Left ventricle myocardium inferior (tissue), 1 donor: ENCODE measurements around the gene ZNF497. TPM values are rescaled to one million over a fixed set of nuclear protein-coding genes. Genes with fewer than 3 reads are reported as not detected.

ENCODE experiments used
- DNase-seq: peaks from one replicate; pipeline ENCODE4 v3.0.0-alpha.2; 2020
- H3K27ac ChIP-seq: fragments of 200-600 bp; replicated peaks from 2 replicates; pipeline ENCODE4 v1.8.0; 2021
- H3K27me3 ChIP-seq: fragments of 200-600 bp; 2 replicates; pipeline ENCODE4 v1.8.0; 2021; ENCODE audit warnings: low read depth
- H3K36me3 ChIP-seq: fragments of 200-600 bp; 2 replicates; pipeline ENCODE4 v1.8.0; 2021
- H3K4me1 ChIP-seq: fragments of 200-600 bp; 2 replicates; pipeline ENCODE4 v1.8.0; 2021
- H3K4me3 ChIP-seq: fragments of 200-600 bp; 2 replicates; pipeline ENCODE4 v1.8.0; 2021; ENCODE audit warnings: mild to moderate bottlenecking, moderate library complexity
- H3K9me3 ChIP-seq: fragments of 200-600 bp; replicated peaks from 2 replicates; pipeline ENCODE4 v1.8.0; 2021
- intact Hi-C: fragments of 100-400 bp; cut with micrococcal nuclease; formaldehyde crosslinking; loops from one replicate; pipeline ENCODE4 v1.11.0; 2022
- total RNA-seq: library from RNA; stranded (reverse); fragmentation: NEBNext Ultra II Directional; extraction: Animal tissue kit (Norgen Biotek cat#: 25700); gene quantifications from one replicate; pipeline ENCODE4 v1.2.1, GENCODE V29; 2021
- TF ChIP-seq, protein P1 (sequence below): fragments of 200-600 bp; IDR thresholded peaks from 2 replicates; pipeline ENCODE4 v1.8.0; 2021; ENCODE audit warnings: antibody characterized with exemption, mild to moderate bottlenecking, borderline replicate concordance
- donor health status: DM: no; HTN: yes; CAD: no; lungs with severe emphysema.

ZNF497 gene
- total RNA-seq, 1 donor from 2014 or later = 0.41 TPM

GRCh38 chr19:58346961-58347929, 15.3 kb downstream of the ZNF497 start:
- intact Hi-C loops = no loop called here
- H3K4me1 ChIP-seq = peaks cover 36% of the 10 kb centered on the region
- peaks cover 80% of the 10 kb centered on the region for H3K27me3 ChIP-seq
- TF ChIP-seq, protein P1, sequence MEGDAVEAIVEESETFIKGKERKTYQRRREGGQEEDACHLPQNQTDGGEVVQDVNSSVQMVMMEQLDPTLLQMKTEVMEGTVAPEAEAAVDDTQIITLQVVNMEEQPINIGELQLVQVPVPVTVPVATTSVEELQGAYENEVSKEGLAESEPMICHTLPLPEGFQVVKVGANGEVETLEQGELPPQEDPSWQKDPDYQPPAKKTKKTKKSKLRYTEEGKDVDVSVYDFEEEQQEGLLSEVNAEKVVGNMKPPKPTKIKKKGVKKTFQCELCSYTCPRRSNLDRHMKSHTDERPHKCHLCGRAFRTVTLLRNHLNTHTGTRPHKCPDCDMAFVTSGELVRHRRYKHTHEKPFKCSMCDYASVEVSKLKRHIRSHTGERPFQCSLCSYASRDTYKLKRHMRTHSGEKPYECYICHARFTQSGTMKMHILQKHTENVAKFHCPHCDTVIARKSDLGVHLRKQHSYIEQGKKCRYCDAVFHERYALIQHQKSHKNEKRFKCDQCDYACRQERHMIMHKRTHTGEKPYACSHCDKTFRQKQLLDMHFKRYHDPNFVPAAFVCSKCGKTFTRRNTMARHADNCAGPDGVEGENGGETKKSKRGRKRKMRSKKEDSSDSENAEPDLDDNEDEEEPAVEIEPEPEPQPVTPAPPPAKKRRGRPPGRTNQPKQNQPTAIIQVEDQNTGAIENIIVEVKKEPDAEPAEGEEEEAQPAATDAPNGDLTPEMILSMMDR = no peak
- peak; percentile 60 for DNase-seq
- no peaks in the 10 kb centered on the region for H3K9me3 ChIP-seq
- peak overlapping the region; percentile 75 for H3K27ac ChIP-seq
- H3K36me3 ChIP-seq = no peaks in the 10 kb centered on the region
- H3K4me3 ChIP-seq = peak overlapping the region; percentile 72

- H3K27me3 ChIP-seq = peaks cover 63% of the 10 kb centered on the region
- no peak for DNase-seq
- TF ChIP-seq, protein P1 = no peak
- peaks cover 30% of the 10 kb centered on the region for H3K4me1 ChIP-seq
- no peaks in the 10 kb centered on the region for H3K36me3 ChIP-seq
- no peaks in the 10 kb centered on the region for H3K9me3 ChIP-seq
- H3K27ac ChIP-seq = no peak overlapping the region
- intact Hi-C loops = no loop called here
- no peak overlapping the region for H3K4me3 ChIP-seq
Measured at GRCh38 chr19:58345558-58345957, 17.0 kb downstream of the ZNF497 start.

DNA sequence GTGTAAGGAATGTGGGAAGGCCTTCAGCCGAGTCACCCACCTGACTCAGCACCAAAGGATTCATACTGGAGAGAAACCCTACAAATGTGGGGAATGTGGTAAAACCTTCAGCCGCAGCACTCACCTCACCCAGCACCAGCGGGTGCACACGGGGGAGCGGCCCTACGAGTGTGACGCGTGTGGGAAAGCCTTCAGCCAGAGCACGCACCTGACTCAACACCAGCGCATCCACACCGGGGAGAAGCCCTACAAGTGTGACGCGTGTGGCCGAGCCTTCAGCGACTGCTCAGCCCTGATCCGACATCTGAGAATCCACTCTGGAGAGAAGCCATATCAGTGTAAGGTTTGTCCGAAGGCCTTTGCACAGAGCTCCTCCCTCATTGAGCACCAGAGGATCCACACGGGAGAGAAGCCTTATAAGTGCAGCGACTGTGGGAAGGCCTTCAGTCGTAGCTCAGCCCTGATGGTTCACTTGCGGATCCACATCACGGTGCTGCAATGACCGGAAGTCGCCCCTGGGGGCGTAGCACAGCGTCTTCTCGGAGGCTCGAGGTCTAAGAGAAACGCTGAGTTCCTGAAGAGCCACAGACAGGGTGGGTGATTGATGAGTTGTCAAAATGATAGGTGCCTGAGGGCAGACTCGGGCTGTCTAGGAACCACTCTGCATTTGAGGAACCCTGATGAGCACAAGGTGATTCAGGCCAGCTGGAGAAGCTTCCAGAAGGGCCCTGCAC, 23.6 kb downstream of the ZNF497 start:
- intact Hi-C loops = no loop called here
- H3K27ac ChIP-seq = no peak overlapping the region
- H3K9me3 ChIP-seq = no peaks in the 10 kb centered on the region
- no peaks in the 10 kb centered on the region for H3K4me1 ChIP-seq
- H3K36me3 ChIP-seq = peaks cover 42% of the 10 kb centered on the region
- no peak for DNase-seq
- no peaks in the 10 kb centered on the region for H3K27me3 ChIP-seq
- TF ChIP-seq, protein P1 = no peak
- no peak overlapping the region for H3K4me3 ChIP-seq

- TF ChIP-seq, protein P1 = no peak
- no peaks in the 10 kb centered on the region for H3K4me1 ChIP-seq
- intact Hi-C loops = no loop called here
- no peak for DNase-seq
- no peaks in the 10 kb centered on the region for H3K27me3 ChIP-seq
- no peak overlapping the region for H3K27ac ChIP-seq
- H3K4me3 ChIP-seq = no peak overlapping the region
- no peaks in the 10 kb centered on the region for H3K9me3 ChIP-seq
- peaks cover 42% of the 10 kb centered on the region for H3K36me3 ChIP-seq
Measured at GRCh38 chr19:58338336-58338735, 24.2 kb downstream of the ZNF497 start.

DNA sequence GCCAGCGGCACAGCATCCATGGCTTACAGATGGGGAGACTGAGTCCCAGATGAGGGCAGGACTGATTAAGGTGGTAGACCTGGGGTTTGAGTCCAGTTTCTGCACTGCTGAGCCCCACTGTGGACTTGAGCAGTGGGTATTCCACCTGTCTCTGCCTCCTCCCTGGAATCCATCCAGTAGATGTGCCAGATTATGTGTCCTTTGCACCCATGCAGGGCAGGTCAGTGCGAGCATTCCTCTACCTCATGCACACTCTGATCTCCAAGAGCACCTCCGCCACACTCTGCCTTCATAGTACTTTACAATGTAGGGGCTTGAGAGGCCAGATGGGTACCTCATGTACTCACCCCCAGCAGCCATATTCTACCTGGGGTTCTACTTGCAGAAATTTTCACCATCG, 25.7 kb downstream of the ZNF497 start:
- DNase-seq = no peak
- TF ChIP-seq, protein P1 = no peak
- Histone ChIP-seq H3K9me3 (no peaks in the 10 kb centered on the region), H3K36me3 (peaks cover 42% of the 10 kb centered on the region), H3K27me3 (no peaks in the 10 kb centered on the region), H3K27ac (no peak overlapping the region), H3K4me3 (no peak overlapping the region), H3K4me1 (no peaks in the 10 kb centered on the region)
- intact Hi-C loops = no loop called here
